Measurements from ENCODE around the gene BDKRB2.

- no peak for TF ChIP-seq CTCF (IDR thresholded peaks at IDR 0.05; ENCODE audit: poor library complexity)
- TF ChIP-seq EZH2 (IDR thresholded peaks at IDR 0.05; ENCODE audit: borderline replicate concordance), result no peak
Observed at GRCh38 chr14:96279564-96279963, 74.9 kb downstream of the BDKRB2 start.
